Glomerular visceral epithelial cell (primary cell): ENCODE data around the gene CHD1.

ENCODE experiments used
- DNase-seq: peaks from one replicate; pipeline ENCODE4 v3.0.0-alpha.2; 2016; ENCODE audit errors: extremely low spot score

The CHD1 gene

DNA sequence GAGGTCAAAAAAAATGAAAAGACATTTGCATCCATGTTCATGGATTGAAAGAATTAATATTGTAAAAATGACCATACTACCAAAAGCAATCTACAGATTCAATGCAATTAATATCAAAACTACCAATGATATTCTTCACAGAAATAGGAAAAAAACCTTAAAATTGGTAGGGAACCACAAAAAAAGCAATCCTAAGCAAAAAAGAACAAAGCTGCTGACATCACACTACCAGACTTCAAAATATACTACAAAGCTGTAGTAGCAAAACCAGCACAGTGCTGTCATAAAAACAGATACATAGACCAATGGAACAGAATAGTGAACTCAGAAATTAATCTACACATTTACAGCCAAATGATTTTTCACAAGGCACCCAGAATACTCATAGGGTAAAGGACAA, 121.0 kb downstream of the CHD1 start:
- DNase-seq, result no peak

DNA sequence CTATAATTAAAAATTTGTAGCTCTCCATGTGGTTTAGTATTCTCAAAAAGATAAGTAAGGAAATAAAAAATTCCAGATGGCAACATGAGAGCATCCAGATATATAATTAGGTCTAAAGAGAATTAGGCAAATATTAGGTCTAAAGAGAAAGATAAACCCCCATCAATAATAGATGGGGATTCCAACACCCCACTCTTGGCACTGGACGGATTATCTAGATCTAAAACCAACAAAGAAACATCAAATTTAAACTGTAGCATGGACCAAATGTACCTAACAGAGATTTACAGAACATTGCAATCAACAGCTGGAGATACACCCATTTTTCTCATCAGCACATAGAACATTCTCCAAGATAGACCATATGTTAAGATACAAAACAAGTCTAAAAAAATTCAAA, 123.7 kb downstream of the CHD1 start:
- no peak for DNase-seq

DNA sequence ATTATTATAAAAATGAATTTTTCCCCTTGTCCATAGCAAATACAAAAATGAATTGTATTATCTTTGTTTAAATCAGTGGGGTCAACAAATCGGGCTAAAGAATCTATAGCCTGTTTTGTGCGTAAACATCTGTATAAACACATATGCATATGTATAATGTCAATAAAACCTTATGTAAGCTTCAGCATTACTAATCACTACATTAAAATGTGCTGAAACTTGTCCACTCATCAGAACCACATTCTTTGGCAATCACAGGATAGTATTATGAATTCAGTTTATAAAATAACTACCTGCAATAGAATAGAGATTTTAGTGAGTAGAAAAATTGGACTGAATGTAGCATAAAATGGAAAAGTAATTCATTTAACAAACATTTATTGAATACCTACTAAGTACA, 124.7 kb downstream of the CHD1 start:
- no peak for DNase-seq
